ENCODE measurements around the gene EPHA4.
A peak's percentile ranks its signal among the peaks of the same experiment; 100 is the strongest.

EPHA4 gene

DNA sequence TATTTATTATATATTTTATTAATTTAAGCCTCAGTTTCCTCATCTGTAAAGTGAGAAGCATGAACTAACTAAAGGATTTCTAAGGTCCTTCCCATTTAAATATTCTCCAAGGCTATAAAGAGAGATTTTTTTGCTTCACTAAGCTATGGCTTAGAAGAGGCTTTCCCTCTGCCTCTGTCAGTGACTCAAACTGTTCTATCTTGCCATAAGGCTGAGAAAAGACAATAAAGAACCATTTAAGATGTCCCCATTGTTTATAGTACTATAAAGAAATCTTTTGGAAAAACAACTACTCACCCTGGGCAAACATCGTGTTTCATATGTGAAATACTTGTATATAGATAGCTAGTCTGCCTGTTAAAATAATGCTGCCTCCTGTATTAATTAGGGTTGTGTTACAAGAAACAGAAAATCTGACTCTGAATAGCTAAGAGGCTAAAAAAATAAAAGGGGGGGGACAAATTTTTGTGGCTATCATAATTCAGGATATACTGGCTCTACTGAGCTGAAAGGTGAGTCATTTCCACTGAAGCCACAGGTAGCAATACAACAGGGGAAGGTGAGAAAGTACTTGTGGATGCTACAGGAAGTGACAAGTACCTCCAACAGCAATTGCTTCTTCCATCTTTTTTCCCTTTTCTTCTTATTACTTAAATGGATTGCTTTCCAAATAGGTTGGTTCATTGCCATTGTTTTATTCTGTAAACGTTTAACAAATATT, 25.4 kb downstream of the EPHA4 start:
- no peak for FAIRE-seq

DNA sequence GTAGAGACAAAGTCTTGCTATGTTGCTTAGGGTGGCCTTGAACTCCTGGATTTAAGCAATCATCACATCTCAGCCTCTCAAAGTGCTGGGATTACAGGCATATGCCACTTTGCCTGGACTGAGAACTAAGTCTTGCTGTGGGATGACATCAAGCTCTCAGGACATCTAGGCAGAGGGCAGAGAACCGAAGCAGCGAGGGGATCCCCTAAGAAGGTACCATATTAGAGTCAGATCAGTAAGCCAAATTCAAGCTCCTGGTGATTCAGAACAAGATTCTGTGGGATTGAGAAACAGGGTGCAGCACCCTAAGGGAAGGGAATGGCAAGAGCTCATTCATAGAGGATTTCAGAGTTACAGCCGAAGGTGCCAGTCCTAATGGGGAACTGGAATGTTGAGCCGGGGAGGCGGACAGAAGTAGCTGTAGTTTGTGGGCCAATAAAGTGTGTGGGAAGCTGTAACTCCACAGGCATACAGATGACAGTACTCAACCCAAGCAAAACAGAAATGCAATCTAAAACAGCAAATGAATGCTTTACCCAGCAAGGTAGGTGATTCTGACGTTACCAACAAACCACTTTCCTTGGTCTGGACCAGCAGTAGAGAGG, 30.9 kb downstream of the EPHA4 start:
- FAIRE-seq (no peak), DNase-seq (ENCODE audit: extremely low spot score, insufficient read length, low read depth) (no peak)

More for the DNA sequence above, 25.4 kb downstream of the EPHA4 start:
- DNase-seq (ENCODE audit: extremely low spot score, insufficient read length, low read depth), result no peak

DNA sequence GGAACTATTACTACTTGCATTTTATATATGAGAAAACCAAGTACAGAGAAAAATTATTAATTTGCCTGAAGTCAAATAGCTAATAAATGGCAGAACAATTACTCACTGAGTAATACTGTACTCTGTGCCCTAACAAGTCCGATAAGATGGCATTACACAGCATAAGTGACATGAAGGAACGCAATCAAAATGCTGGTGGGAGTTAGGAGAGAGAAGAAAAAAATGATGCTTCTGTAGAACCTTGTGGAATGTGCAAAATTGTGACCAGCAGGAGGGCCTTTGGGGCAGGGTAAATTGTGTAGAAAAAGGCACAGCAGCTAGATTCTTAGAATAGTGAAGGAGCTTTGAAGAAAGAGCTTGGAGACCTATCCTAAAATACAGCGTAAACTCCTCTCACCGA, 32.9 kb downstream of the EPHA4 start:
- FAIRE-seq, result no peak
- no peak for DNase-seq (ENCODE audit: extremely low spot score, insufficient read length, low read depth)

DNA sequence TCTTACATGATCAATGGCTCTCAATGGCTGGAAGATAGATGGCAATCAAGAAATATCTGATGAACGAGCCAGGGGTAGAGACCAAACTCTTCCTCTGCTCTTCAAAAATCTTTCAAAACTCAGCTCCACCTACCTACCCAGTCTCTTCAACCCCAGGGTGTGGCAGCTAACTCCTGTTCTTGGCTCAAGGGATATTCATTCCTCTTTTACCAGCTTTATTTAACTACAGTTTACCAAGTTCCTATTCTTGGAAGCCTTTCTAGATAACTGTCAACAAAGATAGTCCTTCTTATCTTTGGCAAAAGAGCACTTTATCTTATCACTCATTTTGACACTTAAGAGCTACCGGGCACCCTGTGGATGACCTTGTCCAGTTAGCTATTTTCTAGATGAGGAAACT, 36.3 kb downstream of the EPHA4 start:
- no peak for FAIRE-seq
- DNase-seq (ENCODE audit: extremely low spot score, insufficient read length, low read depth), result no peak

DNA sequence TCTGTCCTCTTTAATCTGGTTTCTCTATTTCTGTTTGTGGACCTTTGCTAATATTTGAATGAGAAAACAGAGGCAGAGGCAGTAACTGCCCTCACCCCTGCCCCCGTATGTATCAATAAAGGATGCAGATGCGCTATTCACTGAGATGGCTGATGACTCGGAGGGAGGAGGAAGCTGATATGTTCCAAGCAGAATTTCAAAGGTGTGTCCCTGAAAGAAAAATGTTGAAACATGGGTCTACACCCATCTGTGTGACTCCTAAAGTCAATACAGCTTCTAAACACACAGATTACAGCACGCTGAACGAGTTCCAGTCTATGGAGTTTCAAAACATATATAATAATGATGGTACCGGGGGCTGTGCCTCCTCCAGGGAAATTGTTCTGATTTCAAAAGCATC, 38.8 kb downstream of the EPHA4 start:
- no peak for FAIRE-seq
- DNase-seq (ENCODE audit: extremely low spot score, insufficient read length, low read depth), result no peak

DNA sequence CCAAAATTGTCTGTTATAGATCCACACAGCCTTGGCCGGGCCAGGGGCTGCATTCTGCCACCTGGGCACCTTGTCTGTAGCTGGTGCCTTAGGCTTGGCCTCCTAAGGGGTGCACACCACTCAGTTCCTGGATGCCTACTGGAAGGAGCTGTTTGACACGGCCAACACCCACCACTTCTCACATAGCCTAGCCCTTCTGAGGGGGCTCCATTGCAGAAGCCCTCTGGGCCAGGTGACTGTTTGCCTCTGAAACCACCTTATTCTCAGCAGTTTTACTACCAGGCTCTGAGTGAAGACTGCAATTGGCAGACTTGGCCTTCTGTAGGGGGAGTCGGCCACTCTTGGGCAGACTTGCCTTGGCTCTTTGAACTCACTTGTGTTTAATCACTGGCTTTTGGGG, 39.5 kb downstream of the EPHA4 start:
- FAIRE-seq (no peak), DNase-seq (ENCODE audit: extremely low spot score, insufficient read length, low read depth) (no peak)

DNA sequence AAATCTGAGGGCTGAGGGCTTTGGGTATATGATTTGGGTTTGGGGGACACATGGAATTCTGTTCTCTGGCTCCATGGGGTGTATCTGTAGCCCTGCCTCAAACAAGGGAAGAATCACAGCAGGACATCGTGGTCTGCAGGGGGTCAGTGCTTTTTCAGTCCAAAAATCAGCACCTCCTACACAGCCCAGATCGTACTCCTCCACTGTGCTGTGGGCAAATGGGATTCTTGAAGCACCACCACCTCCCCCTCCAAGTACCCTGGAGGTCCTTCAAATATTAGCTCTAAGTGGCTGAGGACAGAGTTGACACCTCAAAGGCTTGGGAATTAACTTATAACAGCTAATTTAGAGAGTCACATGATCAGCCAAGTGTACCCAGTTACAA, 41.5 kb downstream of the EPHA4 start:
- FAIRE-seq (no peak), DNase-seq (ENCODE audit: extremely low spot score, insufficient read length, low read depth) (no peak)

DNA sequence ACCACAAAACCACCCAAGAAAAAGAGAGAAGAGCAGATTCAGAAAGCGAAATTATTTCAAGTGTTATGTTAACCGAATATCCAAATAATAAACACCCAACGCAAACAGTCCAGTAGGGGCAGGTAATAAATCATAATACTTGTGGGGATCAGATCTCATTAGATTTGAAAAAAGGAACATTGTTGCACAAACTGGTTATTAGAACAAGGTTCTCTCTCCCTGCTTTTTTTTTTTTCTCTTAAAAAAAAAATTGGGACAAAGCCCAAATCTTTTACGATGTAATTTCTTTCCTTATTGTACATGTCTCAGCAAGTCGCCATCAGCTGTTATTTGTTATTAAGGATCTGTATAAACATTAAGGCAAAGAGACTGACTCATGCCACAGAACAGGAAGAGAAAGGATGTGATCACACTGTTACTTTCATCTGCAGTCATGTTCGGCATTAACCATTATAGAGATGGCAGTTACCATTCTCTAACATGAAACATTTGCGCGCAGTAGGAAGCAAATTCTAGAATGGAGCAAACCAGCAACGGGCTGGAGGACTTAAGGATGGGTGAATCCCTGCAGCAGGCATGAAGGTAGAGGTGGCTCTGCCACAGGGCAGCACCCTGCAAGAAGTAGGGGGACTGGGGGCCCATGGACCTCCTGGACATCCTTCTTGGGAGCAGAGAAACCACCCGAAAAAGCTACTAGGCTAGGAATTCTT, 42.0 kb downstream of the EPHA4 start:
- no peak for DNase-seq (ENCODE audit: extremely low spot score, insufficient read length, low read depth)
- no peak for FAIRE-seq

DNA sequence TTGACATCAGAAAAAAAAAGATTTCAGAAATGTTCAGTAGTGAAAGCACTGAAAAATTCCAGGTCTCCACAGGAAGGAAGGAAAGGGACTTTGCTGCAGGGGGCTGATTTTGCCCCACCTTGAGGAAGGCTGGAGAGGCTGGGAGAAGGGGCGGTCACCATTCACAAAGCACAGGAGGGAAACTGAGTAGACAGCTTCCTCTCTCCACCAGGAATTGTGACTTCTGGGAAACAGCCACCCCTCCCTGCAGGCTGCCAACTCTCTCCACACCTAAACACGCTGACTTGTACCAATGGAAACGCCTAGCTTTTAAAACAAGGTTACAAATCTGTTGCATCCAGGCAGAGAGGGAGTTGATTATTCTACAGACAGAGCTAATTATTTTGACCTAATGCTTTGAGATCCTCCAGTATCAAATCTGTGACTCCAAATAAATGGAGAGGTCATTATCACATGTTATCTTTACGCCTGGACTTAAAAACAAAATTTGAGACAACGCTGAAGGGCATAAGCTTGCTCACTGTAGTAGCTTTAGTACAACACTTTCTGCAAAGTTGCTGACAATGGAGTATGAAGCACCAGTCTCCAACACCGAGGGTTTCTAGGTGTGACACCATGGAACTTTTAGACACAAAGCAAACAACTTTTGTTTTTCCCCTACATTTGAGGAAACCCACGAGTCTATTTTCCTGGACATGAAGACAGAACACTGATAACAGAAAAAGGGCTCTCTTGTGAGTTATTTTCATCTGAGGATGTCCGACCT, 42.7 kb downstream of the EPHA4 start:
- no peak for FAIRE-seq
- no peak for DNase-seq (ENCODE audit: extremely low spot score, insufficient read length, low read depth)

DNA sequence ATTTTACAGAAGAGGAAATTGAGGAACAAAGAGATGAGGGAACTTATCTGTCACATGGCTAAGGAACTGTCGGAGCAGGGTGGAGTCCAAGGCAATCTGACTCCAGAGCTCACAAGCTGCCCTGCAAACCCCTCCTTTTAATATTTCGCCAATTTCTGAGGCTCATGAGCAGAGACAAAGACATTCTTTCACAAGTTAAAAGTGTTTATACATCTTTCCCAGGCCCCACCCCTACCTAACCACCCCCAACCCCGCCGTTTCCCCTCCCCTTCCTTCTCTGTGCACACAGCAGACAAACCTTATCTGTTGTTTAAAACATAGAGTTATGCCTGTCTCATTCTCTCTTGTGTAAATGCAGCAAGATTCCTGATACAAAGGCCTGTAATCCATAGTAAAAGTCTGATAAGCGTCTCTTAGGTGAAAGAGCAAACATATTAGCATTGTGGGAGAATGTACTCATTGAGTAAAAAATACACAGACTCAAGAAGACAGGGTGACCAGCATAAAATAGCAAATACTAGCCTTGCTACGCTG, 44.3 kb downstream of the EPHA4 start:
- no peak for DNase-seq (ENCODE audit: extremely low spot score, insufficient read length, low read depth)
- FAIRE-seq, result no peak

DNA sequence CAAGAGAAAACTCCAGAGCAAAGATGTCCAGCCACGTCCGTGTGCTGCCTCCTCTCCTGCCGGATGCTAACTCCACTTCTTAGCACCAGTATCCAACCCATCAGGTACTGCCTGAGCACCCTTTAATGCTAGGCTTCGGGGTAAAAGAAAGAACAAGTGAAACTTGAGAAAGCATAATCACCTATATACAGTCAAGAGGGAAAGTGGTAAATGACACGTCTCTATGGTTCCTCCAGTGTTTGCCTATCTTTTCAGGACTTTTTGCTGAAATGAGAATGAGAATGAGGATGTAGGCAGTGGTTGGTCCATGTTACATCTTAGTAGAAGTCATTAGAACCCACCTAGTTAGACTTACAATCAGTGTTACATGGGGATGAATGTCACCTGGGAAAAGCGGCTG, 47.9 kb downstream of the EPHA4 start:
- FAIRE-seq (no peak), DNase-seq (ENCODE audit: extremely low spot score, insufficient read length, low read depth) (no peak)

DNA sequence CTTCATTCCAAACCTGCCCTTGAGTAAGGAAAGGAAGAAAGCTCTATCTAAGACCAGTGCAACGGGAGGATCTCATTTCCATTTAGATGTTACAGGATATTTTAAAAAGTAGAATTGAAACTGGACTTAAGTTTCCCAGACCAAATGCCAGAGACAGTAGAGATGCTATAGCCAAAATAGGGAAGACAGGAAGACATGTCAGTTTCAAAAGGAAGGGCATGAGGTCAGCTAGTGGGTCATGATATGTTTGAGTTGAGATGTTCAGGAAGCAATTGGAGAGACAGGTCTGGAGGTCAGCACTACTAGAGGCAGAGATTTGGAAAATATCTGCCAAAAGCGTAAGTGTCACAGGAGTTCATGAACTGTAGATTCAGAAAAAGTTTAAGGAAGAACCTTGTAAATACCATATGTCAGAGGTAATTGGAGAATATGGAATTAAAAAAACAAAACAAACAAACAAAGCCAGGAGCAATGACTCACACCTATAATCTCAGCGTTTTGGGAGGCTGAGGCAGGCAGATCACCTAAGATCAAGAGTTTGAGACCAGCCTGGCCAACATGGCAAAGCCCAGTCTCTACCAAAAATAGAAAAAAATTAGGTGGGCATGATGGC, 50.8 kb downstream of the EPHA4 start:
- no peak for DNase-seq (ENCODE audit: extremely low spot score, insufficient read length, low read depth)
- peak; percentile 24 for FAIRE-seq

DNA sequence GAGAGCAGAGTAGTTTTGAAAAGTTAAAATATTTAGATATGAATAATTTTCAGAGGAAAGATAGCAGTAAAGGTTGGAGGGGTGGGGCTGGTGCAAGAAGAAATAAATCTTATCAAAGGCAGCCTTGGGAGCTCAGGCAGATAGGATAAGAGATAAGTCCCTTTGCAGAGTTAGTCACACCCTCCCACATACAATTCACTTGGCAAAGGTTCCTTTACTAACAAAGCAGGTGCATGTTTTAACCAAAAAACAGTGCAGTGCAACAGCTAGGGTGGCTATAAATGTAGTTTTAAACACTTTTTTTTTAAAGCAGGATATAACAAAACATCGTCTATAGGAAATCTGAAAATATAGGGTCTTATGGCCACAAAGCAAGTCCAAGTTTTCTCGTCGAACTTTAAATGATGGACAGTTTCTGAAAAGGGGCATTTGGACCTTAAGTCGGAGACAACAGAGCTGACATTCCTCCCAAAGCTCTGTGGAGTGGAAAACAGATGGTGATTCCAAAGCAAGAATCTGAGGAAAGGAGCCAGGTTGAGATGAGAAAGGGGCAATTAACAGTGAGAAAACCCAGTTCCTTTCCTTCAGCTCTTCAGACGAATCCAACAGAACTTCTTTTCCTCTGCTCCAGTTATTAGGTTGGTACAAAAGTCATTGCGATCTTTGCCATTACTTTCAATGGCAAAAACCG, 53.0 kb downstream of the EPHA4 start:
- FAIRE-seq, result no peak

DNA sequence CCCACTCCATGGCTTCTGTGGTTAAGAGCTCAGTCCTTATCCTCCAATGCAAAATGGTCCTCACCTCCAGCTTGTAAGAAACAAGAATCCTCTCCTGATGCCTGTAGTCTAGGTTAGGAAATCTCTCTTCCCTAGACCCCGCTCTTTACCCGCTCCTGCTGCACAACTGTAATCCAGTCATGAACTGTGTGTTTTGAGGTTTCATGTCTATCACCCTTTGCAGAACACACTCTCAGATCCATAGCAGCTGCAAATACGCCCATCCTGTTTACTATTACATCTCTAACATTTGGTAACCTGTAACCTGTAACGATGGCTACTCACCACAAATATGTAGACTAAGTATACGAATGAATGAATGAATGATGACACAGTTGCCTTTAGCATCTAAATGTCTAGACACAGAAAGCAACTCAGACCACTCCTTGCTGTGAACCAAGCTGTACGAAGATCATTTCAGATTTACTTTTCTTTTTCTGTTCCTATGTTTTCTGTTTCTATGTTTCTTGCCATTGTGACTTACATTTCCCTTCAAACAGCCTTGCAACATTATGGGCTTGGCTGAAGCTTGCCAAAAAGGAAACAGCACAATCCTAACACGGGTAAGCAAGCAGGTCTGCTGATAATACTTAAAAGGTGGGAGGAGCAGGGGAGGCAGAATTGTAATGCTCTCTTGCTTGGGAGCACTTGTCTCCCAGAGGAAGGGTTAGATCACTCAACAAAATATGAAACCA, 53.7 kb downstream of the EPHA4 start:
- FAIRE-seq, result no peak
- no peak for DNase-seq (ENCODE audit: extremely low spot score, insufficient read length, low read depth)

More for the DNA sequence above, 53.0 kb downstream of the EPHA4 start:
- no peak for DNase-seq (ENCODE audit: extremely low spot score, insufficient read length, low read depth)

DNA sequence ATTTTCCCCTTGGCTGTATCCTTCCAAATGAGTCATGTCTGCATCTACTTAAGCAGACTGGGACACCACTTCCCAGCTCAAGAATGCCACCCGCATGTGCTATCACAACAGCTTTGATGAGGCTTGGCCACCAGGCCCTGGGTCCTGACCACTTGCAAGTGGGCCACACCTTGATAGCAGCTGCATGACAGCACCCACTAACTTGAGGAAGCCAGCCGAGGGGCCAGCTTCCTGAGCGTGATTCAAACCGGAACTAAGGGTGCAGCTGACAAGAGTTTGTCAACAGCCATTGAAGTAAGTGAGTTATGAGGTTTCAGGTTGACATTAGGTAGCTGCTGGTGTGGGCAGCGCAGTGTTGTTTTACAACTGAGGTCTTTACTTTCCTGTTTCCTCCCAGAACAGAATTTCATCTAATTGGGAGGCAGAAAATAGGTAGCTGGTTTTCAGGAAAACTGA, 54.4 kb downstream of the EPHA4 start:
- peak; percentile 11 for DNase-seq (ENCODE audit: extremely low spot score, insufficient read length, low read depth)

DNA sequence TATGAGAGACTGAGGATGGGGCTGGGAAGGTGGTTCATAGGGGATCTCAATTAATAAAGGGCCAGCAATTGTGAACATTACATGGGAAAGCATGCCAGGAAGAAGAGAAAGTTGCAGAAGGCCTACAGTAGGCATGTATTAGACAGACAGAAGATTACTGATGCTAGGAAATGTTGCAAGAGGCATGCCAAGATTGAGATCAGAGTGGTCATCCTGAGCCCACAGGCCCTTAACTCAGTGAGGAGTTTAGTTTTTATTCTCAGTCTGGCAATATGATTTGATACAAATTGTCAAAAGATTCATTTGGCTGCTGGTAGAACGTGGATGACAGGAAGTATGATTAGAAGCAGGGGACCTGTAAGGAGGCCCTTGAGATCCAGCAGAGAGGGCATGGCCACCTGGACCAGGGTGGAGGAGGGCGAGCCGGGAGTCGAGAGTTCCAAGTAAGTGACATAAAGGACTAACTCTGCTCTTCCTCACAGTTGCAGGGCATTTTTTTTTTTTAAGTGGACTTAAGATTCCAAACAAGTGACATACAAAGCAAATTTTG, 54.9 kb downstream of the EPHA4 start:
- no peak for DNase-seq (ENCODE audit: extremely low spot score, insufficient read length, low read depth)

More for the DNA sequence above, 54.4 kb downstream of the EPHA4 start:
- FAIRE-seq, result peak; percentile 92

DNA sequence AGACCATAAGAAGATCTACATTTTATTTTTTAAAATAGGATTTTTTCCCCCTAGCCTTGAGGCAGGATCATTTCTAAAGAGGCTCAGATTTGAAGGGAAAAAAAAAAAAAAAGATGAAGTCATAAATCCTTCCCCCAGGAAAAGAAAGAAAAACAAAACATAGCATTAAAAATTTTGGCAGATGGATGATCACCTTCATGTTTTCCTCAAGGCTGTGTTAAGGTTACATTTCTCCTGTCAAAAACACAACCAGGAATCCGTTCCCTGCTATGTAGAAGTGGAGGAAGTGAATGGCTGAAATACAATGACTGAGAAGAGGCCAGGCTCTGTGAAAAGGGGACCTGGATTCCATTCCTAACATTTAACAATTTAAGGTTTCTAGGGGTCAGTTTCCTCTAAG, 56.2 kb downstream of the EPHA4 start:
- DNase-seq (ENCODE audit: extremely low spot score, insufficient read length, low read depth), result no peak
- no peak for FAIRE-seq

More for the DNA sequence above, 54.9 kb downstream of the EPHA4 start:
- peak; percentile 26 for FAIRE-seq

DNA sequence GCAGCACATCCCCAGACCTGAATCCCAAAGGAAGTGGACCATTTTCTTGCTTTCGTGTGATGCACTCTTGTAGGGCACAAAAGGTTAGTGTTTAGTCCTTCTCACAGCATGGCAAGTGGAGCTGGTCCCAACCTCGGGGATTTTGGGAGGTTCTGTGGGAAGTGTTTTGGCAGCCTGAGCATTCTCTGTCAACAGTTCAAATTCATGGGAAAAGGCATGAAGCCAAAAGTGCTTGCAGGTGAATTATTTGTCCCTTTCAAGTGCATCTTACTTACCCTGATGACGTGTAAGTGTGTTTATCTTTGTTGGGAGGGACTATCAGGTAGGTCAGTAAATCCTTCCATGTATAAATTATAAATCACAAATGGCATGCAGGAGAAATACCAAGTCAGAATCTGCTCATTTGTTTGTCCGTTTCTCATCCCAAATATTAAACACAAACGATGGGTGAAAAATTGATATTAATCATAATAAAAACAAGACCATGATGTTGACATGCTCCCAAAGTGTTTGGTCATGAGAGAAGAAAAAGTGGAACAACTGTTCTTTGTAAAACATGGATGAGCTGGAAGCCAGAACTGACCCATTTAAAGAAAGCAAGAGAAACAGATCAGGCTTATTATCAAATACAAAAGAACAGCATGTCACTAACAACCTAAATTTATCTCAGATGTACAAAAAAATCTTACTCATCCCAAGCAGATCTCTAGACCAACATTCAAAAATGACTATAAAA, 57.6 kb downstream of the EPHA4 start:
- DNase-seq (ENCODE audit: extremely low spot score, insufficient read length, low read depth) (no peak), FAIRE-seq (no peak)
